NCI-H2196 treated with DMSO at 0.1 percent for 48 hours (cell line): Measurements from ENCODE around the gene SLAMF7.
"Not testable (repeated sequence)": the region's sequence is repeated elsewhere in the genome, so short reads cannot be mapped to it uniquely, and the experiment has no call there.

Source experiments
- DNase-seq: peaks from one replicate; lab custom pipeline; 2025; ENCODE audit not compliant: unreplicated experiment; lab: John Stamatoyannopoulos, UW

Gene SLAMF7

GRCh38 chr1:160720356-160721085 is 18.5 kb upstream of the SLAMF7 start:
- no peak for DNase-seq

GRCh38 chr1:160721473-160721872 is 17.6 kb upstream of the SLAMF7 start:
- no peak for DNase-seq

GRCh38 chr1:160722726-160723125 is 16.3 kb upstream of the SLAMF7 start:
- DNase-seq: no peak

- no peak for DNase-seq
Observed at GRCh38 chr1:160723332-160723731, 15.7 kb upstream of the SLAMF7 start.

GRCh38 chr1:160724465-160725242 is 14.4 kb upstream of the SLAMF7 start:
- DNase-seq: no peak

- DNase-seq: no peak
Observed at GRCh38 chr1:160726114-160726497, 12.9 kb upstream of the SLAMF7 start.

- DNase-seq: peak; percentile 25
Observed at GRCh38 chr1:160726498-160727315, 12.3 kb upstream of the SLAMF7 start.

- DNase-seq: no peak
Observed at GRCh38 chr1:160727316-160727640, 11.8 kb upstream of the SLAMF7 start.

- DNase-seq: not testable (repeated sequence)
Observed at GRCh38 chr1:160731564-160731963, 7.5 kb upstream of the SLAMF7 start.

- DNase-seq: no peak
Observed at GRCh38 chr1:160731990-160732389, 7.1 kb upstream of the SLAMF7 start.

GRCh38 chr1:160733898-160734297 is 5.1 kb upstream of the SLAMF7 start:
- no peak for DNase-seq

GRCh38 chr1:160734301-160734700 is 4.7 kb upstream of the SLAMF7 start:
- no peak for DNase-seq

- DNase-seq: no peak
Observed at GRCh38 chr1:160738271-160738670, 776 bp upstream of the SLAMF7 start.

GRCh38 chr1:160740133-160740688 is 1.2 kb downstream of the SLAMF7 start:
- no peak for DNase-seq

GRCh38 chr1:160741092-160741501 is 2.0 kb downstream of the SLAMF7 start:
- DNase-seq: no peak

- no peak for DNase-seq
Observed at GRCh38 chr1:160741612-160742348, 2.7 kb downstream of the SLAMF7 start.

GRCh38 chr1:160742428-160743127 is 3.5 kb downstream of the SLAMF7 start:
- DNase-seq: no peak

- no peak for DNase-seq
Observed at GRCh38 chr1:160743266-160743665, 4.2 kb downstream of the SLAMF7 start.

GRCh38 chr1:160744199-160744851 is 5.3 kb downstream of the SLAMF7 start:
- no peak for DNase-seq
